ENCODE measurements around the gene SFXN3. TPM values are rescaled to one million over a fixed set of nuclear protein-coding genes. Genes with fewer than 3 reads are reported as not detected.

The SFXN3 gene
- total RNA-seq, 6 donors from 2014 or later: 59.6 to 360 (median 100) TPM

GRCh38 chr10:101080933-101081931 is 50.2 kb downstream of the SFXN3 start:
- DNase-seq (no peak), ATAC-seq (ENCODE audit: low FRiP score in 2 of 2) (peak in 1 of 2 donors; percentile 22)
- Histone ChIP-seq H3K9me3 (no peaks in the 10 kb centered on the region), H3K36me3 (no peaks in the 10 kb centered on the region), H3K27me3 (no peaks in the 10 kb centered on the region), H3K27ac (no peak overlapping the region), H3K4me1 (no peaks in the 10 kb centered on the region), H3K4me3 (no peak overlapping the region)
- TF ChIP-seq CTCF (IDR thresholded peaks at IDR 0.05): no peak
- no peak for TF ChIP-seq POLR2AphosphoS5 (IDR thresholded peaks at IDR 0.05)
- no peak for TF ChIP-seq POLR2A (IDR thresholded peaks at IDR 0.05)
- TF ChIP-seq EP300 (IDR thresholded peaks at IDR 0.05): no peak
- 31 to 47% methylated on average over 5 of the region's 5 CpGs for WGBS, 2 donors

- no peak for TF ChIP-seq CTCF (IDR thresholded peaks at IDR 0.05)
- no peak for TF ChIP-seq EP300 (IDR thresholded peaks at IDR 0.05)
- no peak for TF ChIP-seq POLR2A (IDR thresholded peaks at IDR 0.05)
- TF ChIP-seq POLR2AphosphoS5 (IDR thresholded peaks at IDR 0.05): no peak
- 75 to 83% methylated on average over 6 of the region's 6 CpGs for WGBS, 2 donors
- Histone ChIP-seq H3K27ac (no peak overlapping the region), H3K27me3 (peaks cover 0 to 10% (median 0%) of the 10 kb centered on the region in 4 donors), H3K4me1 (no peaks in the 10 kb centered on the region), H3K9me3 (no peaks in the 10 kb centered on the region), H3K4me3 (no peak overlapping the region), H3K36me3 (no peaks in the 10 kb centered on the region)
- ATAC-seq (ENCODE audit: low FRiP score in 2 of 2) (no peak), DNase-seq (peak in 1 of 2 donors; percentile 7)
These were observed 54.8 kb downstream of the SFXN3 start for GRCh38 chr10:101085846-101086245.

GRCh38 chr10:101087376-101087775 is 56.3 kb downstream of the SFXN3 start:
- WGBS, 2 donors: 69 to 73% methylated on average over 10 of the region's 10 CpGs
- H3K36me3 ChIP-seq: no peaks in the 10 kb centered on the region

GRCh38 chr10:101087965-101088364 is 56.9 kb downstream of the SFXN3 start:
- no peak for DNase-seq
- no peaks in the 10 kb centered on the region for H3K36me3 ChIP-seq
- no peak for TF ChIP-seq CTCF (IDR thresholded peaks at IDR 0.05)
- no peak for TF ChIP-seq POLR2AphosphoS5 (IDR thresholded peaks at IDR 0.05)
- TF ChIP-seq POLR2A (IDR thresholded peaks at IDR 0.05): no peak
- no peak for TF ChIP-seq EP300 (IDR thresholded peaks at IDR 0.05)
- H3K27ac ChIP-seq: no peak overlapping the region
- H3K9me3 ChIP-seq: no peaks in the 10 kb centered on the region
- no peaks in the 10 kb centered on the region for H3K4me1 ChIP-seq
- 16 to 21% methylated on average over 14 of the region's 14 CpGs for WGBS, 2 donors
- peaks cover 0 to 10% (median 0%) of the 10 kb centered on the region in 4 donors for H3K27me3 ChIP-seq
- H3K4me3 ChIP-seq: no peak overlapping the region
- no peak for ATAC-seq (ENCODE audit: low FRiP score in 2 of 2)

More at GRCh38 chr10:101087376-101087775, 56.3 kb downstream of the SFXN3 start:
- no peak overlapping the region for H3K4me3 ChIP-seq
- no peak overlapping the region for H3K27ac ChIP-seq
- peaks cover 0 to 10% (median 0%) of the 10 kb centered on the region in 4 donors for H3K27me3 ChIP-seq
- H3K4me1 ChIP-seq: no peaks in the 10 kb centered on the region
- H3K9me3 ChIP-seq: no peaks in the 10 kb centered on the region
- TF ChIP-seq CTCF (IDR thresholded peaks at IDR 0.05) (no peak), POLR2AphosphoS5 (IDR thresholded peaks at IDR 0.05) (no peak), EP300 (IDR thresholded peaks at IDR 0.05) (no peak), POLR2A (IDR thresholded peaks at IDR 0.05) (no peak)
- DNase-seq (peak in 1 of 2 donors; percentile 72), ATAC-seq (ENCODE audit: low FRiP score in 2 of 2) (no peak)

Measured in upper lobe of left lung (tissue), 6 donors.